ENCODE results near the gene RELL2.

DNA sequence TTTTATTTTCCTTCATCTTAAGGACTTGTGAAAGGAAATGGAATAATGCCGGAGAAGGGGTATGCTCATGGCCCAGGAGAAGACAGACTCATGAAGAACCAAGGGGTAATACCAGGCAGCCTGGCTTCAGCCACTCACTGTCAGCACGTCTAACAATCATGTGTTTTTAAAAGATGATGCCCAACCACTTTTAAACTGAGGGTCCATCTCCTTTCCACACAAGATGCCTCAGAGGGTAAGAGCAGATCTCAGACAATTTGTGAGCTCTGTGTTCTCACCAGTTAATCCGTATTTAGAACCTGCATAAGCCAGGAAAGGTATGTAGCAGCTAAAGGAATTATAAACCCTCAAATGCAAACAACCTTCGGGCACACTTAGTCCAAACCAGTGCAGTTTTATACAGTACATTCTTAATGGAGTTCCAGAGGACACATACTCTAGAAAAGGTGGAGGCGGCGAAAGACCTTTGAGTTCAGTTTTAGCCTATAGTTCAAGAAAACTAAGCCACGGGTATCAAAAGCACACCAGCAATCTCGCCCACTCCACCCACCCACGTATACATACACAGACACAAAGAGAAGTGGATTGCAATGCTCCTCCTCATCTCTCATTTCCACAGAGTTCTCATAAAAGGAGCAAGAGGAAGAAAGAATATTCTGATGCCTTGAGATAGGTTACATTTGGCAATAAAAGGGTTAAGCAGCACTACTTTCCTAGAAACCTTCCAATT, 20.6 kb upstream of the RELL2 start:
- no peak for TF ChIP-seq POLR2AphosphoS5 (IDR thresholded peaks at IDR 0.05)
- TF ChIP-seq CTCF (IDR thresholded peaks at IDR 0.05) = no peak

Data from sigmoid colon (tissue), 4 donors.